K562 (cell line): ENCODE data around the gene FBXW10B. TPM values are rescaled to one million over a fixed set of nuclear protein-coding genes. Genes with fewer than 3 reads are reported as not detected.
"Not testable (repeated sequence)": the region's sequence is repeated elsewhere in the genome, so short reads cannot be mapped to it uniquely, and the experiment has no call there.

Source experiments
- ATAC-seq: fragments of 200-7000 bp; cut with Tn5 transposase; 3 replicates; pipeline ENCODE4 v1.9.1; 2020; ENCODE audit warnings: moderate library complexity
- BruUV-seq: library from RNA; stranded (reverse); fragments of 400-500 nt; replicated peaks from 2 replicates; lab custom pipeline; 2021; lab: Mats Ljungman, UMichigan
- CTCF ChIA-PET: fragments of 300-600 bp; formaldehyde crosslinking; extraction: SDS; loops from one replicate; lab custom pipeline; 2021; ENCODE audit warnings: low intra/inter-chr PET ratio; lab: Yijun Ruan, JAX
- POLR2A ChIA-PET: fragments of 300-600, 350-650 bp; sonication (Branson Sonifier 250); formaldehyde crosslinking; extraction: SDS; loops from one replicate; lab custom pipeline; 2021; ENCODE audit warnings: antibody characterized with exemption, inconsistent platforms; lab: Yijun Ruan, JAX
- DNase-seq, 4 experiments: peaks; one replicate each; pipeline versions ENCODE4 v3.0.0 to v3.0.0-alpha.2; 2011 to 2018; ENCODE audit warnings: low spot score in 3 of 4, mixed read lengths in 3 of 4; ENCODE audit errors: extremely low read depth in 1 of 4
- FAIRE-seq: peaks from 2 replicates; lab custom pipeline; 2011; peaks lifted over from hg19 to GRCh38; lab: Jason Lieb, UNC
- H2AFZ ChIP-seq: 2 replicates; pipeline ENCODE4 v1.6.0; 2011; ENCODE audit warnings: low read depth, low read length, control low read depth, inconsistent platforms
- H3K27ac ChIP-seq: fragments of 200-600 bp; 3 replicates; pipeline ENCODE4 v1.8.0; 2011; ENCODE audit warnings: low read depth, mild to moderate bottlenecking, control low read depth, inconsistent platforms, low read length, moderate library complexity, mixed read lengths; ENCODE audit errors: extremely low read depth
- H3K27me3 ChIP-seq, 2 experiments: fragments of 300-600 bp in 1 of 2; 2 replicates in 1 of 2; 3 replicates in 1 of 2; pipeline versions ENCODE4 v1.6.0 to v1.8.0; 2011; ENCODE audit warnings: inconsistent platforms in 2 of 2, low read length in 2 of 2, mild to moderate bottlenecking in 1 of 2, mixed read lengths in 1 of 2, moderate library complexity in 1 of 2; ENCODE audit not compliant: control insufficient read depth in 2 of 2, insufficient read depth in 2 of 2
- H3K36me3 ChIP-seq: fragments of 300-600 bp; 3 replicates; pipeline ENCODE4 v1.8.0; 2011; ENCODE audit warnings: mild to moderate bottlenecking, low read length, inconsistent platforms; ENCODE audit not compliant: control insufficient read depth, insufficient read depth
- H3K4me1 ChIP-seq, 2 experiments: fragments of 200-600 bp in 1 of 2; replicated peaks in 1 of 2; 2 replicates in 1 of 2; 3 replicates in 1 of 2; pipeline versions ENCODE4 v1.5.1 to v1.8.0; 2011; ENCODE audit warnings: inconsistent platforms in 2 of 2, low read length in 2 of 2, mild to moderate bottlenecking in 1 of 2, mixed read lengths in 1 of 2, moderate library complexity in 1 of 2; ENCODE audit not compliant: control insufficient read depth in 2 of 2, insufficient read depth in 2 of 2
- H3K4me2 ChIP-seq: 2 replicates; pipeline ENCODE4 v1.6.1; 2011; ENCODE audit warnings: low read length, control low read depth, inconsistent platforms, mixed read lengths; ENCODE audit not compliant: insufficient read depth
- H3K4me3 ChIP-seq: fragments of 200-600 bp; sonication (generic), shearing (Covaris generic); 2 replicates; pipeline ENCODE4 v1.5.1; 2016; ENCODE audit warnings: control low read depth, inconsistent platforms
- H3K79me2 ChIP-seq: fragments of 200-600 bp; 3 replicates; pipeline ENCODE4 v1.8.0; 2011; ENCODE audit warnings: low read length, inconsistent platforms; ENCODE audit not compliant: control insufficient read depth, insufficient read depth
- H3K9ac ChIP-seq, 2 experiments: 2 replicates each; pipeline versions ENCODE4 v1.6.0 to v1.6.1; 2011; ENCODE audit warnings: low read depth in 2 of 2, low read length in 2 of 2, control low read depth in 1 of 2, inconsistent platforms in 1 of 2, mild to moderate bottlenecking in 1 of 2, mixed read lengths in 1 of 2; ENCODE audit not compliant: insufficient read depth in 1 of 2
- H3K9me1 ChIP-seq: one replicate; pipeline ENCODE4 v1.6.0; 2011; ENCODE audit warnings: inconsistent platforms, mild to moderate bottlenecking, low read length, moderate library complexity; ENCODE audit not compliant: control insufficient read depth, insufficient read depth
- H3K9me3 ChIP-seq: replicated peaks from 2 replicates; pipeline ENCODE4 v1.5.1; 2011; ENCODE audit warnings: low read depth, low read length, inconsistent platforms; ENCODE audit not compliant: control insufficient read depth, insufficient read depth
- H4K20me1 ChIP-seq: replicated peaks from 2 replicates; pipeline ENCODE4 v1.6.1; 2011; ENCODE audit warnings: low read length, inconsistent platforms, mixed read lengths; ENCODE audit not compliant: control insufficient read depth, insufficient read depth
- WGBS: fragments of 100-300 bp; shearing (Covaris generic); methylation state at CpG from one replicate; pipeline ENCODE4 v1.1.6; 2016; ENCODE audit warnings: low coverage, mixed read lengths; ENCODE audit not compliant: insufficient coverage; ENCODE audit errors: missing lambda C conversion rate; 5-methylcytosine and 5-hydroxymethylcytosine counted together
- in situ Hi-C: fragments of 300-500 bp; cut with MboI; formaldehyde crosslinking; loops from 4 replicates; pipeline ENCODE4 v1.15.0; 2018; ENCODE audit warnings: inconsistent platforms, mixed read lengths
- intact Hi-C: fragments of 100-400 bp; cut with micrococcal nuclease; formaldehyde crosslinking; loops from 2 replicates; pipeline ENCODE4 v1.14.2; 2022
- polyA plus RNA-seq, 8 experiments: library from polyadenylated mRNA; depleted of rRNA in 4 of 8; stranded (reverse) in 5 of 8; unstranded in 3 of 8; fragments of >200 nt; fragmentation: Nextera tagmentation in 2 of 8; fragmentation: Illumina TruSeq in 1 of 8; extraction: Ambion mirVana in 2 of 8; extraction: Trizol in 1 of 8; gene quantifications; 2 replicates each; pipeline versions ENCODE4 v1.2.1 to v1.2.3, GENCODE V29; 2011 to 2014; ENCODE audit warnings: inconsistent platforms in 1 of 8, missing spikeins in 1 of 8
- total RNA-seq, 7 experiments: library from RNA; depleted of rRNA in 6 of 7; stranded (reverse); fragments of >200 nt in 6 of 7; fragmentation: Illumina TruSeq in 2 of 7; extraction: Trizol in 2 of 7; gene quantifications; 2 replicates each; pipeline versions ENCODE4 v1.2.1 to v1.2.3, GENCODE V29; 2011 to 2021; ENCODE audit warnings: low replicate concordance in 1 of 7

Gene FBXW10B
- total and polyA plus RNA-seq, 9 of the 15 experiments (the other 6 are each of a cell fraction or from before 2014, with no cell fraction given), result 0.11 to 0.33 (median 0.16) TPM; not detected in 5

- not testable (repeated sequence) for H3K4me1 ChIP-seq
Observed at GRCh38 chr17:15630930-15631453, 11.5 kb upstream of the FBXW10B start.

GRCh38 chr17:15629991-15630390 lies 10.5 kb upstream of the FBXW10B start:
- ATAC-seq, H3K36me3 ChIP-seq, CTCF ChIA-PET, BruUV-seq, intact Hi-C loops, H2AFZ ChIP-seq, in situ Hi-C loops, H3K4me3 ChIP-seq, H3K9me1 ChIP-seq, FAIRE-seq, H3K27ac ChIP-seq, H3K4me1 ChIP-seq, H3K4me2 ChIP-seq, H3K27me3 ChIP-seq, DNase-seq, POLR2A ChIA-PET, H3K79me2 ChIP-seq, H3K9me3 ChIP-seq, H4K20me1 ChIP-seq, H3K9ac ChIP-seq: not testable (repeated sequence)
- 73% methylated on average over 5 of the region's 7 CpGs for WGBS

More at GRCh38 chr17:15630930-15631453, 11.5 kb upstream of the FBXW10B start:
- WGBS, result 70% methylated on average over 2 of the region's 2 CpGs
- H3K79me2 ChIP-seq, H4K20me1 ChIP-seq, BruUV-seq, in situ Hi-C loops, H3K9ac ChIP-seq, H3K36me3 ChIP-seq, FAIRE-seq, CTCF ChIA-PET, H2AFZ ChIP-seq, H3K9me1 ChIP-seq, H3K4me2 ChIP-seq, intact Hi-C loops, ATAC-seq, H3K9me3 ChIP-seq, POLR2A ChIA-PET, H3K27ac ChIP-seq, DNase-seq, H3K4me3 ChIP-seq, H3K27me3 ChIP-seq: not testable (repeated sequence)

DNA sequence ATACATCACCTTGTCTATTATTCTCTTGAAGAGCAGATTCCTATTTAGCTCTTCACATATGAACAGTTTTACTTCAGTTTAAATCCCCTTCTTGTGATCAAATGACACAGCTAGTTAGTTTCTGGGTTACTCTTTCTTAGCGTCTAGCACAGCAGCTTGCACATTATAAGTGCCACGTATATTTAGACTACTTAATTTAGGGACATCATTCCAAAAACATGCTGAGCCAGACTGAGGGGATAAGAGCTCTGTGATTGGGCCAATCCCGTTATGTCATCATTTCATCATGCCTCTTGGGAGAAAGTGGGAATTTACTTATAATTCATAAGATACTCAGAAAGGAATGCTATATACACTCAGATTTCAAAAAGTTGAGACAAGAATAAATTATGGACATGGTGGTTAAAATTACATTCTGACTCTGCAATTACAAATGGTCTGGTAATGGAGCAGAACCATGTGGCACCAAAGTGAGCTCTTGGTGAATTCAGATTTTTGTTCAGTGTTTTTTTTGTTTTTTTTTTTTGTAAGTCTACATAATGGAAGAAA lies 4.2 kb upstream of the FBXW10B start:
- not testable (repeated sequence) for H4K20me1 ChIP-seq
- WGBS, result 33% methylated on average over 3 of the region's 3 CpGs

DNA sequence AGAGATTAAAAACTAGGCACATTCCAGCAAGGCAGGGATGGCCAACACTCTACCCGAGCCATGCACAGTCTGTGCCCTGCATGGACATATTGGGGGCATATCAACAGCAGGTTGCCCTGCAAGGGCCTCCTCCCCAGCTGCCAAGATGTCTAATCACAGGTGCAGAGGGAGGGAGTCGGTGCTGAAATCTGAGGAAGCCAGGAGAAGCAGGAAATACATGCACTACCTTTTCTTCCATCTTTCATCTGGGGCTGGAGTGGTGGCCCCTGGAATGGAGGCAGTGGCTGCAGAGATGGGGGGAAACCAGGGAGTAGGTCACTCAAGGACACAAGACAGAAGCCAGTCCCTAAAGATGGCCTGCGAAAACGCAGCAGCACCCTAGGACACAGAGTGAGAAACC lies 3.8 kb upstream of the FBXW10B start:
- H2AFZ ChIP-seq, H3K79me2 ChIP-seq, FAIRE-seq, in situ Hi-C loops, H3K27me3 ChIP-seq, H3K4me2 ChIP-seq, ATAC-seq, H4K20me1 ChIP-seq, CTCF ChIA-PET, H3K27ac ChIP-seq, POLR2A ChIA-PET, intact Hi-C loops, BruUV-seq, H3K9ac ChIP-seq, H3K4me3 ChIP-seq, DNase-seq, H3K9me1 ChIP-seq, H3K9me3 ChIP-seq, H3K36me3 ChIP-seq, H3K4me1 ChIP-seq: not testable (repeated sequence)
- 39% methylated on average over 3 of the region's 4 CpGs for WGBS

More for the DNA sequence above, 4.2 kb upstream of the FBXW10B start:
- H3K27ac ChIP-seq, H3K4me1 ChIP-seq, H3K36me3 ChIP-seq, H3K79me2 ChIP-seq, H3K4me3 ChIP-seq, H3K27me3 ChIP-seq, POLR2A ChIA-PET, BruUV-seq, H2AFZ ChIP-seq, ATAC-seq, CTCF ChIA-PET, intact Hi-C loops, H3K9me3 ChIP-seq, H3K9me1 ChIP-seq, H3K4me2 ChIP-seq, in situ Hi-C loops, H3K9ac ChIP-seq, FAIRE-seq, DNase-seq: not testable (repeated sequence)
